DOHH2 (cell line): Measurements from ENCODE around the gene SPOCK1.

ENCODE experiments used
- H3F3A ChIP-seq: fragments of 200-600 bp; sonication (generic), shearing (Covaris generic); 2 replicates; pipeline ENCODE4 v1.6.0; 2016; ENCODE audit warnings: antibody characterized with exemption, mild to moderate bottlenecking; ENCODE audit not compliant: control insufficient read depth, insufficient read depth
- H3K27ac ChIP-seq: fragments of 200-600 bp; sonication (generic); 2 replicates; pipeline ENCODE4 v1.5.1; 2014; ENCODE audit warnings: low read depth, mild to moderate bottlenecking, low read length, moderate library complexity
- H3K27me3 ChIP-seq: fragments of 200-600 bp; sonication (generic); 2 replicates; pipeline ENCODE4 v1.6.1; 2014; ENCODE audit warnings: mild to moderate bottlenecking, low read length, mixed read lengths; ENCODE audit not compliant: control insufficient read depth
- H3K36me3 ChIP-seq: fragments of 200-600 bp; sonication (generic); 2 replicates; pipeline ENCODE4 v1.6.1; 2014; ENCODE audit warnings: mild to moderate bottlenecking, low read length, moderate library complexity, mixed read lengths; ENCODE audit not compliant: control insufficient read depth
- H3K4me1 ChIP-seq: fragments of 200-600 bp; sonication (generic); 2 replicates; pipeline ENCODE4 v1.6.1; 2014; ENCODE audit warnings: mild to moderate bottlenecking, low read length, mixed read lengths; ENCODE audit not compliant: control insufficient read depth
- H3K4me2 ChIP-seq: fragments of 200-600 bp; sonication (generic); 2 replicates; pipeline ENCODE4 v1.6.0; 2014; ENCODE audit warnings: mild to moderate bottlenecking, low read length, moderate library complexity
- H3K4me3 ChIP-seq: fragments of 200-600 bp; sonication (generic); 2 replicates; pipeline ENCODE4 v1.5.1; 2014; ENCODE audit warnings: mild to moderate bottlenecking, low read length, mixed read lengths
- H3K79me2 ChIP-seq: fragments of 200-600 bp; sonication (generic); 2 replicates; pipeline ENCODE4 v1.6.1; 2014; ENCODE audit warnings: mild to moderate bottlenecking, low read length, mixed read lengths; ENCODE audit not compliant: control insufficient read depth
- H3K9me2 ChIP-seq: fragments of 200-600 bp; sonication (generic); replicated peaks from 2 replicates; pipeline ENCODE4 v1.6.1; 2014; ENCODE audit warnings: mild to moderate bottlenecking, low read length, mixed read lengths; ENCODE audit not compliant: control insufficient read depth
- H3K9me3 ChIP-seq: fragments of 200-600 bp; sonication (generic); 2 replicates; pipeline ENCODE4 v1.6.1; 2014; ENCODE audit warnings: antibody characterized with exemption, low read length, mixed read lengths; ENCODE audit not compliant: control insufficient read depth, insufficient read depth
- H4K20me1 ChIP-seq: fragments of 200-600 bp; sonication (generic); 2 replicates; pipeline ENCODE4 v1.6.0; 2014; ENCODE audit warnings: low read depth, mild to moderate bottlenecking, antibody characterized with exemption, low read length, moderate library complexity; ENCODE audit not compliant: control insufficient read depth, insufficient read depth
- CTCF ChIP-seq: fragments of 200-600 bp; sonication (generic); IDR thresholded peaks from one replicate; pipeline ENCODE4 v1.5.1; 2014; ENCODE audit warnings: antibody characterized with exemption, mild to moderate bottlenecking, low read depth, low read length; ENCODE audit not compliant: poor library complexity, severe bottlenecking
- EZH2phosphoT487 ChIP-seq: fragments of 200-600 bp; sonication (generic); IDR thresholded peaks from 2 replicates; pipeline ENCODE4 v1.6.1; 2017; ENCODE audit warnings: borderline replicate concordance, mild to moderate bottlenecking, antibody characterized with exemption, low read length, moderate library complexity, mixed read lengths

The SPOCK1 gene

GRCh38 chr5:137415231-137415681 lies 83.9 kb downstream of the SPOCK1 start:
- Histone ChIP-seq H3K27ac (no peak overlapping the region), H3K4me1 (no peaks in the 10 kb centered on the region), H3K36me3 (no peaks in the 10 kb centered on the region), H3K9me3 (no peaks in the 10 kb centered on the region), H3K4me2 (no peak overlapping the region), H3K9me2 (no peaks in the 10 kb centered on the region), H3K79me2 (no peaks in the 10 kb centered on the region), H3F3A (no peaks in the 10 kb centered on the region), H3K27me3 (peaks cover 2% of the 10 kb centered on the region; the same call in 1 of the 2 replicates), H4K20me1 (no peaks in the 10 kb centered on the region), H3K4me3 (no peak overlapping the region)
- no peak for TF ChIP-seq EZH2phosphoT487
- no peak for TF ChIP-seq CTCF

GRCh38 chr5:137414112-137414755 lies 84.9 kb downstream of the SPOCK1 start:
- H3K36me3 ChIP-seq, result no peaks in the 10 kb centered on the region
- no peaks in the 10 kb centered on the region for H3F3A ChIP-seq
- H3K9me3 ChIP-seq, result no peaks in the 10 kb centered on the region
- peaks cover 2% of the 10 kb centered on the region; the same call in 1 of the 2 replicates for H3K27me3 ChIP-seq
- no peaks in the 10 kb centered on the region for H3K9me2 ChIP-seq
- no peak overlapping the region for H3K27ac ChIP-seq
- H4K20me1 ChIP-seq, result no peaks in the 10 kb centered on the region
- no peak overlapping the region for H3K4me3 ChIP-seq
- no peaks in the 10 kb centered on the region for H3K4me1 ChIP-seq
- H3K79me2 ChIP-seq, result no peaks in the 10 kb centered on the region
- no peak for TF ChIP-seq EZH2phosphoT487
- TF ChIP-seq CTCF, result no peak
- H3K4me2 ChIP-seq, result no peak overlapping the region

GRCh38 chr5:137412136-137412535 lies 87.0 kb downstream of the SPOCK1 start:
- H3K9me2 ChIP-seq, result no peaks in the 10 kb centered on the region
- no peak overlapping the region for H3K27ac ChIP-seq
- no peak overlapping the region for H3K4me3 ChIP-seq
- no peaks in the 10 kb centered on the region for H3K36me3 ChIP-seq
- TF ChIP-seq CTCF (no peak), EZH2phosphoT487 (no peak)
- no peaks in the 10 kb centered on the region for H3K4me1 ChIP-seq
- no peak overlapping the region for H3K4me2 ChIP-seq
- H3F3A ChIP-seq, result no peaks in the 10 kb centered on the region
- no peaks in the 10 kb centered on the region for H4K20me1 ChIP-seq
- peaks cover 2% of the 10 kb centered on the region; the same call in 1 of the 2 replicates for H3K27me3 ChIP-seq
- no peaks in the 10 kb centered on the region for H3K79me2 ChIP-seq
- H3K9me3 ChIP-seq, result no peaks in the 10 kb centered on the region
